ENCODE results near the gene RPS23. TPM values are rescaled to one million over a fixed set of nuclear protein-coding genes. Genes with fewer than 3 reads are reported as not detected.

The RPS23 gene
- total RNA-seq, 1 experiment from 2014 or later, result 2,299 TPM

DNA sequence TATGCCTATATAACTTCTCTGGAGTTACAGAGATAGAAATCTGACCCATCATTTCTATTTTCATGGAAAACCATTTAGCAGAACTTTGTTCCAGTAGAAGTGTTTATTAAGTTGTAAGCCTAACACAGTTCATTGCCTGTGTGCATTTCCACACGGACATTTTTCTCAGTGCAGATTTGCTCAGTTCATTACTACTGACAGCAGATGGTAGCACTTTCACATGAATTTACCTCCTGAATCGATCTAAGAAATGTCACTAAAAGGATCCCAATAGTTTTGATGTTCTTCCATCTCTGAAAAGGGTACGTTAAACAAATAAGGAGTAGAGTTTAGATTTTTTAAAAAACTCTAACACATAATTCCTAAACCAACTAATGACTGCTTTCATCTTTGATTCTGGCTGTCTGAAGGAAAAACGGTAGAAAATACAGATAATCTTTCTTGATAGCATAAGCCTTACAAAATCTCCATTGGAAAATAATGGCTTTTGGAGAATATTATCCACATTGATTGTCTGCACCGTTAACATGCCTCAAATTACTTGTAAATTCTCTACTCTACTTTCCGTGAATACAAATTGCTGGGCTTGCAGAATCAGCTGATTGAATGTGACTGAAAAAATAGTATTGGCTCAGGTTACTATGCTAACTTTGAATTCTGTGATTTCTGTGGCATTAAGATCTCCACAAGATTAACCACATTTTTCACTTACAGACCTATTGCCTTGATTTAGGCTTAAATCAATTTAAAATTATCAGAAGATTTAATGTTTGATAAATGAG is 33.1 kb downstream of the RPS23 start:
- DNase-seq (ENCODE audit: low read depth), result no peak

DNA sequence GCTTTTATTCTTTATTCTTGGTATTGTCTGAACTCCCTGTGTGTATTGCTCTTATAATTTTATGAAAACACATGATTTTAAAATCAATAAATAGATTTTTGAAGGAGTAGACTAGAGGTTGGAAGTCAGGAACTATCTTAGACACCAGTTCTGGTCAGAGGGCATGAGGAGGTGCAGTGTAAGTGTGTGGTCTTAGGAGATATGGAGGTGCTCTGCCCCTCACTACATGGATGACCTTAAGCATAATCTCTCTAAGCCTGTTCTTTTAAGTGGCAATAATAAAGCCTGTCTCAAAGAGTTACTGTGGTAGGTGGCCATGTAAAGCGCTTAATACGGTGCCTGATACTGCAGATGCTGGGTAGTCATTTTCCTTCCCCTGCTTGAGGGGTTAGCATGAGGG is 34.0 kb downstream of the RPS23 start:
- DNase-seq (ENCODE audit: low read depth), result no peak

DNA sequence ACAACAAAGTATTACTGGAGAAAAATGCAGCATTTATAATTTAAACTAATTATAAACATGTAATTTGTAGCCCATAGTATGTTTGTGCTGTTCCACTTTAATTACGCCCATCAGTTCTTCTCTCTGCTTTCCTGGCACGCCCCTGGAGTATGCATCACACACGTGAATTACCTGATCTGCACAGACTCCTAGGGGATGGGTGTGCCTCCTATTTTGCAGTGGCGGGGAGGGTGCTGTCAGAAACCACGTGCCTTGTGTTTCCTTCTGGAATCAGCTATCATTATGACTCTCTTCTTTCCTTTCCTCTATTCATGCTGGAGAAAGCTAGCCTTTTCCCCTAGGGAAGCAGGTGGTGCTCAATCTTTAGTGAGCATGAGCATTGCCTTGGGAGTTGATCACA is 43.3 kb downstream of the RPS23 start:
- no peak for DNase-seq (ENCODE audit: low read depth)

DNA sequence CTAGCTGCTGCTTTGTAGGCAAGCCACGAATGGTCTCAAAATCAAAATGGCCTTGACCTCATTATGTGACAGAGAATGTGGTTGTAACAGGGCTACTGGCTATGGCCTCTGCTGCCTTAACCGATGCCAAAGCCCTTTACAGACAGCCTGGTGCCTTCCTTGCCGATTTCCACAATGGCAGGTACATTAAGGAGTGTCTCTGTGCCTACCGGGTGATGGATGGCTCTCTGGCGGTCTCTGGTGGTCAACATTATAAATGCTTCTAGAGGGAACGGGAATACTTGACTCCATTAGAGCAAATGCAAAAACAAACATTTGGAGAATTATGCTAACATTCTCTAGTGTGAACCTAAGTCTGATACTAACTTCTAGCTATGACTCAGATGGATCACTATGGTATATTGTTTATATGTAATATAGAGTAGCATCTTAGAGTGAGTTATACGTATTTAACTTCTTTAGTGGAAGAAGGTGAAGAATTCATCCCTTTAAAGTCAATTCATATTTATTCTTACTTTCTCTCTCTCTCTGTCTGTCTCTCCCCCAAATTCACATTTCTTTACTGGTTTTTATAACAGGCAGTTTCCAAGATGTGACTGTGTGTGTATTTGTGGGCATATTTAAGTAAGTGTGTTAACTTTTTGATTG is 52.5 kb downstream of the RPS23 start:
- peak; percentile 65 for DNase-seq (ENCODE audit: low read depth)
